Activated T-cell treated with anti-CD3 and anti-CD28 coated beads for 1 hour (primary cell): ENCODE measurements around the gene CRIP2.

ENCODE experiments used
- DNase-seq: peaks from one replicate; pipeline ENCODE4 v3.0.0-alpha.2; 2020; ENCODE audit warnings: low read depth

Gene CRIP2

DNA sequence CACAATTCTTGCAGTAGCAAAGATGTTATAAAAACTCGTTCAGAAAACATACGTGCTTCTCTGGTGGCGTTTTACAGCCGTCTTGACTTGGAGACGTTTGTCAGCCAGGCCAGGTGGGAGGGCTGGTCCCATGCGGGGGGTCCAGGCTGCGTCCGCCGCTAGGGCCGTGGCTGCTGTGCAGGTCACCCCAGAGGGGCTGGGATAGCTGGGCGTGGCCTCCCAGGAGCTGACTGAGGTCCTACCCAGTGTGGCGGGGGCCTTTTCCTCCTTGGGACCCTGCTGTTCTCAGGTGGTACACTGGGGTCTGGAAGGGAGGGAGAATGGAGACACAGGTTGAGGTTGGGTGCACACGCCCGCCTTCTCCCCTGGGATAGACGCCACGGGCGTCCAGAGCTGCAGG is 29.8 kb upstream of the CRIP2 start:
- no peak for DNase-seq

DNA sequence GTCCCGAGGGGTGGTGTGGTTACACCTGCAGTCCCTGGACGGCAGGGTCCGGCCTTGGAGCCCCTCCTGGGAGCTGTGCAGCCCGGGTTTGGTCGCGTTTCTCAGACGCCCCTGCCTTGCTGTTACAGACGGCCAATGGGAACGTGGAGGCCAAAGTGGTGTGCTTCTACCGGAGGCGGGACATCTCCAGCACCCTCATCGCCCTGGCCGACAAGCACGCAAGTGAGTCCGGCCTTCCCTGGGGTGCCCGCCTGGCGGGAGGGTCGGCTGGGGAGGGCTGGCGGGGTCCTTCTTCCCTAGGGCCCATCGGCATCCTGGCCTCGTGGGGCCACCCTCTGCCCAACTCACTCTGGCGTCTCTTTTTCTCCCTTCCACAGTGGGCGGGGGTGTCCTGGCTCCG is 29.3 kb upstream of the CRIP2 start:
- no peak for DNase-seq

DNA sequence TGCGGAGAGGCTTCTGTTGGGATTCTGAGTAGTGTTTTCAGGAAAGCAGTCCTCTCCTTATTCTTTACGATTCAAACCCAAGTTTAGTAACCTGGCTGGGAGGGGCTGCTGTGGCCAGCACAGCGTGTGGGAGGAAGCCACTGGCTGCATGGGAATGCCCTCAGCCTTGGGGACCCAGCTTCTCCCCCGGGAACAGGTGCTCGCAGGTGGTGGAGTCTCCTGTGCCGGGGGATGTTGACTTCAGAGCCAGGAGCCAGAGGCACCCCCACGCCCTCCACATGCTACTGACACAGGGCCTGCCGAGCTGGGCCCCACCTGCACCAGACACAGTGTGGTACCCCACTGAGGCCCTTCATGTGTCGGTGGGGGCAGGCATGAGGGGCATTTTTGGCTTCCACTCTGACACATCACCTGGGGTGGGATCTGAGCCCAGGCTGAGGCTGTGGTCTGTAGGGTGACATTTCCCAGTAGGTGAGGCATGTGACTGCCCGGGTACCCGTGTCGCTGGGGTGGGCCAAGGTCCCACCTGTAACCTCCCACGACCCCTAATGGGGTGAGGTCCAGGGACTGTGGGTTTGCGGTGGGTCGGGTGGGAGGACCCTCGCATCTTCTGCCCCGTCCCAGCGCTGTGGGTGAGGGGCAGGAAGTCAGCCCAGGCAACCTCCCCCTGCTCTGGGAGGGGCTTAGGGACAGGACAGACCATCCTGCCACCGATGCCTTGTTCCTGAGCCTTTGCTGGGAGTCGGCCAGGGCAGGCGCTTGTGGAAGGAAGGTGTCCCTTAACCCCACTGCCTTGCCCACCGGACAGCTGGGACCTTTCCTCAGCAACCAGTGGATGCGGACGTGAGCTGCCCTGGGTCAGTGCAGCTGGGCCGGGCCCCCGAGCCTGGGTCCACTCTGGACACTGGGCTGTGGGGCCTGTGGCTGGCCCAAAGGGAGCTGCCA is 28.4 kb upstream of the CRIP2 start:
- DNase-seq = no peak

DNA sequence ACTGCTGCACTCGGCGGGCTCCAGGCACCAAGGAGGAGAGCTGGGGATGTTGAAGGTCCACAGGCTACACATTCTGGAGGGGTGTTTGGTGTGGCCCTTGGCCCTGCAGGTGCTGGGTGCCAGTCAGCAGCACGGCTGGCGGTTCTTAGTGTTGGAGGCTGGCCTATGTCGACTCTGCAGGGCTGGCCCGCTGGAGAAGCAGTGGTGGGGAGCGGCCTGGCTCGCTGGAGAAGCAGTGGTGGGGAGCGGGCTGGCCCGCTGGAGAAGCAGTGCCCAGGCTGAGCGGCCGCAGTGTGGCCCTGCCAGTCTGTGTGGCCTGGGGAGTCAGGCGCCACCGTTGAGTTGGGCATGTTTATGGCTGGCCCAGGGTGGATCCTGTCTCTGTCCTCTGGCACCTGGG is 27.6 kb upstream of the CRIP2 start:
- DNase-seq = no peak

DNA sequence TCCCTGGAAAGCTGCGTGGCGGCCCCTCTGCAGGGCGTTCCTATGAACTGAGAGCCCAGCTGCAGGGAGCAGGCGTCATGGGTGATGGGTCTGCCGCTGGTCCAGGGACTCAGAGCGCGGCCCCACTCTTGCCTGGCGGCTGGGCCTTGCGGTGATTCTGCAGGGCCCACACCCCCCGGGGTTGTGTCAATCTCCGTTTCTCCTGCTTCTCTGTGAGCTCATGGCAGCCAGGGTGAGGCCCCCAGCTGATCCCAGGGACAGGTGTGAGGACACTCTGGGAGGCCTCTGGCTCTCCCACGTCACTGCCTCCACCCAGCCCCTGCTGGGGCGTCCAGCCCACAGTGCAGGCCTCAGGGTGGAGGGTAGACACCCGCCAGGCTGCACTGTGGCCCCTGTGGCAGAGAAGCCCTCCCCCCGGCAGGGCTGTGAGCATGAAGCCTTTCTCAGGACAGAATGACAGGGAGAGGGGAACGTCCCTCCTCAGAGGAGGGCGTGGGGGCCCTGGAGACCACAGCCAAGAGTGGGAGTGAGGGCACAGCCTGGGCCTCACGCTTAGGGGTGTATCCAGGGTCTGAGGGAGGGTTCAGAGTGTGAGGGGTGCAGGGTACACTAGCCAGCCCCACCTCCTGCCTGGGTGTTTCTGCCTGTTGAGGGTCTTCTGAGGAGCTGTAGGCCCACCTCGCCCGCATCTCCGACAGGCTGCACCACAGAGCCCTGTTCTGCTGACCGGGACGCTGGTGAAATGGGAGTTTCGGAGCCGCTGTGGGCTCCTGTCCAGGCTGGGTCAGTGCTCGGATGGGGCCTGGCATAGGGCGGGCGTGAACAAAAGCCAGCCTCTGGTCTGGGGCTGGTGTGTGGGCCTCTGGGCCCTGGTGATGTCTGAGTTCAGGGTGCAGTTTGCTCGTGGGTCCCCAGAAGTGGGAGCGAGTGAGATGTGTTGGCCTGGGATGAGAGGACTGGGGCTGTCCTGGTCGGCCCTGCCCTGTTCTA is 26.7 kb upstream of the CRIP2 start:
- no peak for DNase-seq

DNA sequence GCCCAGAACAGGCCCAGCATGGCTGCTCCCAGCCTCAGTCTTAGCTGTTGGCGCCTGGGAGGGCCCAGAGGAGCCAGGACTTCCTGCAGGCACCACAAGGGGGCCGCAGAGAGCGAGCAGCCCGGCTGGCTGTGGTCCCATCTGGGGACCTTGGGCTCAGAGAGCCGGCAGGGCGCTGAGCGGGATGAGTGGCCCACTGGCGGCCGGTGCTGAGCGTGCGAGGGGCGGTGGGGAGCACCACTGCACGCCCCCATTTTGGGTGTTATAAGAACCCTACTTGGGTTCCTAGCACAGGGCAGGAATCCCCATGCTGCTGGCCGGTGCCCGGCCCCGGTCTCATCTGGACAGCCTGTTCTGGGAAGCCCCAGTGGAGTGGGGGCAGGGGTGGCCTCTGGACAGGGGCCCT is 25.9 kb upstream of the CRIP2 start:
- peak; percentile 62 for DNase-seq

DNA sequence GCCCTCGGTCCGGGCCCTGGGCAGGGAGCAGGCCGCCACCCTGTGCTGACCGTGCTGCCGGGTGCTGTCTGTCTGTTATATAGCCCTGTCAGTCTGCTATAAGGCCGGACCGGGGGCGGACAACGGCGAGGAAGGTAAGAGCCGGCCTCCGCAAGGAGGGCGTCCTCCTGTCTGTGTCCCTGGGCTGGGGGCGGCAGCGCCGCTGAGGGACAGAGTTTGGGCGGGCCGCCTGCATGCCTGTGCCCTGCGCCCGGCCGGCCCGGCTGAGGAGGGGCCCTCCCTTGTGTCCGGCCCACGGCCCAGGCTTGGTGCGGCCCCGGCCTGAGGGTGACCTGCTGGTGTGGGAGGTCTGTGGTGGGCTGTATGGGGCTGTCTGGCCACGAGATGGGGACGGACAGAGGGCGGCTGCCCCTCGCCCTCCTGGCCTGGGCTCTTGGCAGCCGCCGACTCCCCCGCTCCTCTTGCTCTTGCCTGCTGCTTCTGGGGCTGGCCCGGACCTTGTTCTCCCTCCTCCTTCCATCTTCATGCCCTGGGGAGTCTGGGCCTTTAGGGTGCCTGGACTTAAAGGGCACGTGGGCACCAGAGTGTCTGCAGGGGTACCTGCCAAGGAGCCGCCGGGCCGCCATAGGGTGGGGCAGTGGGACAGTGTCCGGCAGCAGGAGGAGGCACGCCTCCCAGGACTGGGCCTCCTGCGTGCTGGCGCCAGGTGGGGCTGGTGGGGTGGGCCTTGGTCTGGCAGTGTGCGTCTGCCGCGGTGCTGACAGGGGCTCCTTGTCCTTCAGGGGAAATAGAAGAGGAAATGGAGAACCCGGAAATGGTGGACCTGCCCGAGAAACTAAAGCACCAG is 25.1 kb upstream of the CRIP2 start:
- DNase-seq = no peak

DNA sequence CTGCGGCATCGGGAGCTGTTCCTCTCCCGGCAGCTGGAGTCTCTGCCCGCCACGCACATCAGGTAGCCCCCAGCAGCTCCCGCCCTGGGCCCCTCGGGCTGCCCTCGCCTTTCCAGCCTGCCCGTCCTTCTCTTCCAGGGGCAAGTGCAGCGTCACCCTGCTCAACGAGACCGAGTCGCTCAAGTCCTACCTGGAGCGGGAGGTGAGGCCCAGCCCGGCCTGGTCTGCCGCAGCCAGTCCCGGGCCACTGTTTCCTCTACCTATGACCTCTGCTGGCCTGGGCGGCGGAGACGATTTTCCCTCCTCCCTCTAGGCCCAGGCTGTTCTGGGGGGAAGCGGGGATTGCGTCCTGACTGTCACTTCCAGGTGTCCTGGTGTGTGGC is 24.5 kb upstream of the CRIP2 start:
- DNase-seq = no peak

DNA sequence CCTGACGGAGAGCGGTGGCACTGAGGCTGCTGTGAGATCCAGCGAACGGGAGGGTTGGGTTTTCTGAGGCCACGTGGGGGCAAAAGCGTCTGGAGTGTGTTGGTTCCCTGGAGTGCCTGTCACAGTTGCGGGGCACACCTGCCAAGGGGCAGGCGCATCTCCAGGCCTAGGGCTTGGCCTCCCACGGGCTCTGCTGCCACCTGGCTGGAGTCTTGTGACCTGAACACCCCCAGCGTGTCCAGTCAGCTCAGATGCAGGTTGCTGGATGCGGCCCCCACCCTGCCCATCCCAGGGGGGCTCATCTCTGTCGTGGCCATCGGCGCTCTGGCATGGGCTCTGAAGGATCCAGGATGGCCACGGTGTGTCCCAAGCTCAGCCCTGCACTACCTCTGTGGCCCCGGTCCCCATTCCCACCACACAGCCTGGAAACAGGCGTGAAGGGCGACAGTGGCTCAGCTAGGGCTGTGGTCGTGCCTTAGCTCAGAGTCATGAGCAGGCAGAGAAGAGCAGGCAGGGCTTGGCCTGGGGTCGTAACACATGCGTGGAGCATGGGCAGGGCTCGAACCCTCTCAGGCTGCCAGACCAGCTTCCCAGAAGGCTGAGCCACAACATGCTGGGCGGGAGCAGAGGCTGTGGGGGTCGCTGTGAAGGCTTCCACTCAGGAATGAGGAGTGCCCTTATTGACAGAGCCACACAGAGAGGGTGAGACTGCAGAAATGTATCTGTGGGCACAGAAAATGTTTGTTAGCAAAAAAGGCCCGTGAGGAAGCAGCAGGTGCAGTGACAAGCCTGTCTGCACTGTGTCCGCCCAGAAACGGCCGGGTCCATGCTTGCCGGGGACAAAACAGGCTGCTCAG is 23.5 kb upstream of the CRIP2 start:
- DNase-seq = no peak

DNA sequence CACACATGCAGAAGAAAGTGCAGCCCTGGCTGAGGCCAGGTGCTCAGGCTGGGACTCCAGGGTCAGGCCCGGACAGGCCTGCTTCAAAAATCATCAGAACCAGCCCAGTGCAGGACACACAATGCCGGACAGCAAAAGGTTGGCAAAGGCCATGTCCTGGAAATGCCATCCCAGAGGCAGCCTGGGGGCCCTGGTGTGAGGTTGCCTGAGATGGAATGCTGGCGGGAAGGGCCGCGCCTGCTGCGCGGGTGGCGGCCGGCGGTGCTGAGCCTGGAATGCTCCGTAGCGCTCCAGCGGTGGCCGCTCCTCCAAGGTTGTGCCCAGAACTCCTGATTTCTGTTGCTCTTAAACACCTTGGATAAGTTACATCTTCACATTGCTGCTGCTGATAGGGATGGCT is 21.7 kb upstream of the CRIP2 start:
- no peak for DNase-seq

DNA sequence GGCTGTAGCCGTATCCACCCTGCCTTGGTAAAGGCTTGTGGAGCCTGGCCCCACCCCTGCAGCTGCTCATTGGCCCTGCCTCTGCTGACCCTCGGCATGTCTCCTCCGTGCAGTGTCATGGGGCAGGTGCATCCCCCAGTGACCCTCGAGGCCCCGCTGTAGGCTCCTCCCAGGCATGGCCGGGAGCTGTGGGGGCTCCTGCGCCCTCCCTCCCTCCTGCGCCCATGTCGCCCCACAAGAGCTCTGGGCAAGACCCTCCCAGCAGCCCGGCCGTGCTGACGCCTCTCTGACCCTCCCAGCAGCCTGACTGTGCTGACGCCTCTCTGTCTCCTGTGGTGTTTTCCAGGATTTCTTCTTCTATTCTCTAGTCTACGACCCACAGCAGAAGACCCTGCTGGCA is 20.8 kb upstream of the CRIP2 start:
- DNase-seq = no peak

DNA sequence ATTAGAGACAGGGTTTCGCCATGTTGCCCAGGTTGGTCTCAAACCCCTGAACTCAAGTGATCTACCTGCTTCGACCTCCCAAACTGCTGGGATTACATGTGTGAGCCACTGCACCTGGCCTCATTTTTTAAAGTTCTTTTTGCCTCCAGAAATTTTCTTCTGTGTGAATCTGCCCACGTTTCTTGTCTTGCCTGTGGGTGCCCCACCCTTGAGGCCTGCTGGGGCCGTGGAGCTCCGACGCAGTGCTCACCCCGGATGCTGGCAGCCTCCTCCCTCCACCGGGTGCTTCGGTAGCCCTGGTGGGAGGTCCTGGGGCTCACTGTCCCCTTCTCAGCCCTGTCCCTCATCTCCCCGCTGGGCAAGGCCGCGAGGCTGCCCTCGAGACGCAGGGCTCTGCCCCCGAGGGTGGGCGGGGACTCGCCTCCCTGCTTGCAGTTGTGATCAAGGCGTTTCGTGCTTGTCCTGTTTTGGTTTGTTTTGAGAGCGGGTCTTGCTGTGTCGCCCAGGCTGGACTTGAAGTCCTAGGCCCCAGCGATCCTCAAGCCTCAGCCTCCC is 19.5 kb upstream of the CRIP2 start:
- no peak for DNase-seq

DNA sequence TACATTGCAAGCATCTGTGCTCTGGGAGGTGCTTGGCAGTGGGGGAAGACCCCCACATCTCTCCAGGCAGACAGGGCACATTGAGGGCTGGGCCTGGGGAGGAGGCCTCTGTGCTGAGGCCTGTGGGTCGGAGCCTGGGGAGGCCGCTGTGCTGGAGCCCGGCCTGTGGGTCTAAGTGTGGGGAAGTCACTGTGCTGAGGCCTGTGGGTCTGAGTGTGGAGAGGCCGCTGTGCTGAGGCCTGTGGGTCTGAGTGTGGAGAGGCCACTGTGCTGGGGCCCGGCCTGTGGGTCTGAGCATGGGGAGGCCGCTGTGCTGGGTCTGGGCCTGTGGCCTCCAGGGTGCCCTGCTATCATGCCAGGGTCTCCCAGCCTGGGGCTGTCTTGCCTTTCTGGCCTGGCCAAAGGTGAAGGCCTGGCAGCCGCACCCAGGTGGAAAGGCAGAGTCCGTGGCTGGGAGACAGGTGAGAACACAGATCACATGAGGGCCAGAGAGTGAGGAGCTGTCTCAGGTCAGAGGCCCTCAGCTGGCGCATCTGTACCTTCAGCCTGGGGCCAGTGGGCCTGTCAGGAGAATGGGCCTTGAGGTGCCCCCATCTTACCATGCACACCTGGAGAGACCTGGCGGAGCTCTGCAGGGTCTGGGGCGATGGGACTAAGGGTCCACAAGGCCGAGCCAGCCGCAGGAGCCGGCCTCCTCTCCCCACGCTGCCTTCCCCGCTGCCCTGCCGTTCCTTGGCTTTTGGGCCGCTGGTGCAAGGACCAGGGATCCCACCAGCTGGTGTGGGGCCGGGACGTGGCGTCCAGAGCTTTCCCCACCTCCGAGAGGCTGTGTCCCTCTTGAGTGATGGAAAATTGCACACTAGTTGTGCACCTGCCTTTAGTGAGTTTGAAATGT is 18.6 kb upstream of the CRIP2 start:
- DNase-seq = no peak

DNA sequence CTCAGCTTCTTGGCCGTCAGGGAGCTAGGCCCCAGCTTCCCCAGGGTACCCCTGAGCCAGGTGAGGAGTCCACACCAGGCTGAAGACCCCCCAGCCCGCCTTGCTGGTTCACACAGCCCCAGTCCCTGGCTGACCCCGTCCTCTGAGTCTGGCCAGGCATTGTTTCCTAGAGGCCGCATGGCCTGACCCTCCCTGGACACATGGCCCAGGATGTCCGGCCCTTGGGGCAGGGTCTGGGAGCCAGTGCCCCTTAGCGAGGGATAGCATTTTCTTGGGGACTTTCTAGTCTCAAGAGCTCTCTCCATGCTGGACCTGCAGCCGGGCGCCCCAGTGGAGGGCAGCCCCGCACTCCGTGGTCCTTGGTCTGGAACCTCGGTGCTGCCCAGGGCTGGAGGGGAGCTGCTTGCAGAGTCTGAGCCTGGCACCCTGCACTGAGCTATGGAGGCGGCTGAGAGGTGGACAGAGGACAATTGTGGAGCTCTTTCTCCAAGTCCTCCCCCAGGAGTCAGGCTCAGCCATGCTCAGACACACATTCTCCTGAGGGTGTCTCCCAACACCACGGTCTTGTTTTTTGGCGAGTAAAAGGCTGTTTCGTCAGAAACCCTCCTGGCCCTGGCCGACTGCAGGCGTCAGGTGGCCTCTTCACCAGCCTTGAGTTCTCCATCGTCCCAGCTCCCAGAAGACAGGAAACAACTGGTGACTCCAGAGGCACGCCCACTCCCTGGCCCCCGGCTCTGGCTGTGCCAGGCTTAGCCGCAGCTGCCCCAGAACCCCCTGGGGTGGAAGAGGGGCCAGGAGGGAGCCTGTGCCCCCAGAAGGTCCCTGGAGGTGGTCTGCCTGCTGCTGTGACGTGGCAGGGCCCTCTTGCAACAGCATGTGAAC is 17.6 kb upstream of the CRIP2 start:
- DNase-seq = no peak

DNA sequence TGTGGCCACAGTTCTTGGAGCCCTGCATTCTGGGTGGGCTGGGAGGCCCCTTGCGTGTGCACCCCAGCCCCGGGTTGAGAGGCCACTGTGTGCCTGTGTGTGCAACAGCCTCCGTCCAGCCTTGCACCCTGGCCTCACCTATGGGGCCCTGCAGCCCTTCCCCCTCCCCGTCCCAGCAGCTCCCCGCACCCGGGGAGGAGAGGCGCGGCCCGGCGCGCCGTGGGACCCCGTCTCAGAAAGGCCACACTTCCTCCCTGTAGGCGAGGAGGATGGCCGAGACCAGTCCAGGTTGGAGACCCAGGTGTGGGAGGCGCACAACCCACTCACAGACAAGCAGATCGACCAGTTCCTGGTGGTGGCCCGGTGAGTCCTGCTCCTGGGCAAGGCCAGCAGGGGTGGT is 16.6 kb upstream of the CRIP2 start:
- DNase-seq = no peak

DNA sequence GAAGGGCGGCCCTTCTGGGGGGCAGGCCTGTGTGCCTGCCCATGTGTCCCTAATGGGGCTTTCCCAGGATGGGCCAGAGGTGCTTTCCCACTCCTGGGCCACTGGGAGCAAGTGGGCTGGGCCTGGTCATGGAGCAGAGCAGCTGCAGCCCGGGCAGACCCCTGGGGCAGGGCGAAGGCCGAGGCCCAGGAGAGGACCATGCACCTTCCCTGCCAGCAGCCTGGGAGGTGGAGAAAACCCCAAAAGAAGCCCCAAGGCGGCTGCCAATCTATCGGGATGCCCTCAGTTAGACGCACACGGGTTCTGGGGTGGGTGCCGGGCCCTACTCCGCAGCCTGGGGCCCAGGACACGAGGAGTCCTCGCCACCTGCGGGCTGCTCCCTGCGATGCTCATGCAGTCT is 16.1 kb upstream of the CRIP2 start:
- no peak for DNase-seq

DNA sequence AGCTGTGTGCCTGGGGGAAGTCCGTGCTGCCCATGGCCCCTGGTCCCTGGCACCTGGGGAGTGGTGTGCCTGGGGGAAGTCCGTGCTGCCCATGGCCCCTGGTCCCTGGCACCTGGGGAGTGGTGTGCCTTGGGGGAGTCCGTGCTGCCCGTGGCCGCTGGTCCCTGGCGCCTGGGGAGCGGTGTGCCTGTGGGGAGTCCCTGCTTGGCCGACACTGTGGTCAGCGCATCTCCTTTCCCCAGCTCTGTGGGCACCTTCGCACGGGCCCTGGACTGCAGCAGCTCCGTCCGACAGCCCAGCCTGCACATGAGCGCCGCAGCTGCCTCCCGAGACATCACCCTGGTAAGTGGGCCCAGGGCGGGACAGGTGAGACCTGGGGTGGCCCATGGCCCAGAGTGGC is 14.5 kb upstream of the CRIP2 start:
- no peak for DNase-seq

DNA sequence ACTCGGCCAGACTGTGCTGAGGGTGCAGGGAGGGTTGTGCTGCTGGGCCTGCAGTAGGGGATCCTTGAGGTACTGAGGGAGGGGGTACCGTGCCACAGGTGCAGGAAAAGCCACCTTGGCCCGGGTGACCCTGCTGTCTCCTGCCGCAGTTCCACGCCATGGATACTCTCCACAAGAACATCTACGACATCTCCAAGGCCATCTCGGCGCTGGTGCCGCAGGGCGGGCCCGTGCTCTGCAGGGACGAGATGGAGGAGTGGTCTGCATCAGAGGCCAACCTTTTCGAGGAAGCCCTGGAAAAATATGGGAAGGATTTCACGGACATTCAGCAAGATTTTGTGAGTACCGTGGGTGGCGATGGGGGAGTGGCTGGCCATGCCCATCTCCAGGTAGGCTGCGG is 14.0 kb upstream of the CRIP2 start:
- no peak for DNase-seq

DNA sequence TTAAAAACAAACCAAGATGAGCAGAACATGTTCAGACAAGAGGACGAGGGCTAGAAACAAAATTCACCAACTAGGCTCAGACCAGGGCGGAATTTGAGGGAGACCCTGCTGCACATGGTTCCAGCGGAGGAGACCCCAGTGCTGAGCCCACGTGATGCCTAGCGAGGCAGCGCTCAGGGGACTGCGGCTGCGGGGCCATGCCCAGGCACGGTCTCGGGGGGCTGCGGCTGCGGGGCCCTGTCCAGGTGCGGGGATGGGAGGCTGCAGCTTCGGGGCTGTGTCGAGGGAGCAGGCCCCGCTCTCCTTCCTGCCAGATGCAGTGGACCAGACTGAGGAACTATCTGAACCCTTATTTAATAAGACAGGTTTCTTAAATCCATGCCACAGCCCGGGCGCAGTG is 12.7 kb upstream of the CRIP2 start:
- DNase-seq = no peak
